Natural killer cell (primary cell): Measurements from ENCODE around the gene ARHGAP20. TPM values are rescaled to one million over a fixed set of nuclear protein-coding genes. Genes with fewer than 3 reads are reported as not detected.

Experiments used
- ATAC-seq, 3 donors: fragments of 150-1000 bp in 2 of 3; fragments of 200-7000 bp in 1 of 3; cut with Tn5 transposase; 1 replicate in 1 of 3; 2 replicates in 2 of 3; pipeline ENCODE4 v1.10.0; 2021; ENCODE audit warnings: mild to moderate bottlenecking in 2 of 3, moderate library complexity in 2 of 3
- DNase-seq, 2 donors: peaks; one replicate each; pipeline versions ENCODE4 v3.0.0 to v3.0.0-alpha.2; 2013 to 2021; ENCODE audit warnings: mixed read lengths in 1 of 2
- H3K27ac ChIP-seq: one replicate; pipeline ENCODE4 v1.5.1; 2013; ENCODE audit warnings: mild to moderate bottlenecking, low read length
- H3K27me3 ChIP-seq: one replicate; pipeline ENCODE4 v1.6.1; 2013; ENCODE audit warnings: low read length; ENCODE audit not compliant: control insufficient read depth, insufficient read depth
- H3K36me3 ChIP-seq: one replicate; pipeline ENCODE4 v1.6.1; 2013; ENCODE audit warnings: low read length; ENCODE audit not compliant: control insufficient read depth, insufficient read depth
- H3K4me1 ChIP-seq: one replicate; pipeline ENCODE4 v1.6.1; 2013; ENCODE audit warnings: low read length; ENCODE audit not compliant: control insufficient read depth, insufficient read depth
- H3K4me3 ChIP-seq: one replicate; pipeline ENCODE4 v1.5.1; 2013; ENCODE audit warnings: low read length
- H3K9me3 ChIP-seq: one replicate; pipeline ENCODE4 v1.6.1; 2013; ENCODE audit warnings: low read length; ENCODE audit not compliant: control insufficient read depth, insufficient read depth
- H3K27ac Mint-ChIP-seq, 2 donors: one replicate each; pipeline ENCODE4 v1.8.0; 2022; ENCODE audit warnings: mild to moderate bottlenecking in 2 of 2, mixed read lengths in 2 of 2, moderate library complexity in 1 of 2
- H3K27me3 Mint-ChIP-seq, 2 donors: one replicate each; pipeline ENCODE4 v1.8.0; 2022; ENCODE audit warnings: low read depth in 2 of 2, mixed read lengths in 2 of 2
- H3K36me3 Mint-ChIP-seq: one replicate; pipeline ENCODE4 v1.8.0; 2022; ENCODE audit warnings: mixed read lengths
- H3K4me1 Mint-ChIP-seq, 2 donors: one replicate each; pipeline ENCODE4 v1.8.0; 2022; ENCODE audit warnings: mixed read lengths in 2 of 2
- H3K4me3 Mint-ChIP-seq: one replicate; pipeline ENCODE4 v1.8.0; 2022; ENCODE audit warnings: mild to moderate bottlenecking, moderate library complexity, mixed read lengths
- H3K9me3 Mint-ChIP-seq, 2 donors: one replicate each; pipeline ENCODE4 v1.8.0; 2022; ENCODE audit warnings: mixed read lengths in 2 of 2
- WGBS: methylation state at CpG from one replicate; pipeline ENCODE4 v1.1.7; 2013; ENCODE audit warnings: missing lambda C conversion rate; ENCODE audit not compliant: insufficient coverage; 5-methylcytosine and 5-hydroxymethylcytosine counted together
- intact Hi-C: fragments of 100-400 bp; cut with micrococcal nuclease; formaldehyde crosslinking; loops from one replicate; pipeline ENCODE4 v1.14.2; 2022
- total RNA-seq, 4 donors: library from RNA; stranded (reverse); fragments of 120-200 nt in 1 of 4; gene quantifications; one replicate each; pipeline versions ENCODE4 v1.2.3 to v1.2.4, GENCODE V29; 2013 to 2022
- TF ChIP-seq, protein P1 (sequence below): fragments of 200-600 bp; IDR thresholded peaks from one replicate; pipeline ENCODE4 v1.8.0; 2022; ENCODE audit warnings: antibody characterized with exemption

ARHGAP20 gene
- total RNA-seq, 3 donors from 2014 or later (not counting 1 experiment from before 2014, with no cell fraction given), result not detected

DNA sequence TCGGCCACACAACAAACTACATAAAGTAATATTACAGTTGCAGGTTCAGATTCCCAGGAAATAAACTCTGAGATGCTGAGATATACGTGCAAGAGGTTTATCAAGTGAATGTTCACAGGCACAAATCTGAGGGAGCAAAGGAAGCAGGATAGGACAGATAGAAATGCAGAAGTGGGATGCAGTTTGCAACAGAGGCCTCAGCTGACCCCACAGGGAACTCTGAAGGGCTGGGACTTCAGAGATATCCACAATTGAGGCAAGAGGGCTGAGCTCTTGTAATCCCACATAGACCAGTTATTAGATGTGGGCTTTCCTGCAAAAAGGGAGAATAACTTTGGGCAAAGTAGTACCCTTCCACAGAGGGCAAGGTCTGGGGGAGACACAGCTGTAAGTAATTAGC, 25.4 kb upstream of the ARHGAP20 start:
- no peaks in the 10 kb centered on the region for H3K36me3 ChIP-seq
- H3K27ac ChIP-seq, result no peak overlapping the region
- H3K4me1 ChIP-seq, result no peaks in the 10 kb centered on the region
- intact Hi-C loops, result no loop called here
- no peaks in the 10 kb centered on the region for H3K9me3 ChIP-seq
- no peak overlapping the region for H3K4me3 Mint-ChIP-seq
- H3K27me3 ChIP-seq, result no peaks in the 10 kb centered on the region
- peaks cover 0 to 12% of the 10 kb centered on the region in 2 donors for H3K27me3 Mint-ChIP-seq
- DNase-seq (no peak), ATAC-seq (no peak)
- TF ChIP-seq, protein P1, sequence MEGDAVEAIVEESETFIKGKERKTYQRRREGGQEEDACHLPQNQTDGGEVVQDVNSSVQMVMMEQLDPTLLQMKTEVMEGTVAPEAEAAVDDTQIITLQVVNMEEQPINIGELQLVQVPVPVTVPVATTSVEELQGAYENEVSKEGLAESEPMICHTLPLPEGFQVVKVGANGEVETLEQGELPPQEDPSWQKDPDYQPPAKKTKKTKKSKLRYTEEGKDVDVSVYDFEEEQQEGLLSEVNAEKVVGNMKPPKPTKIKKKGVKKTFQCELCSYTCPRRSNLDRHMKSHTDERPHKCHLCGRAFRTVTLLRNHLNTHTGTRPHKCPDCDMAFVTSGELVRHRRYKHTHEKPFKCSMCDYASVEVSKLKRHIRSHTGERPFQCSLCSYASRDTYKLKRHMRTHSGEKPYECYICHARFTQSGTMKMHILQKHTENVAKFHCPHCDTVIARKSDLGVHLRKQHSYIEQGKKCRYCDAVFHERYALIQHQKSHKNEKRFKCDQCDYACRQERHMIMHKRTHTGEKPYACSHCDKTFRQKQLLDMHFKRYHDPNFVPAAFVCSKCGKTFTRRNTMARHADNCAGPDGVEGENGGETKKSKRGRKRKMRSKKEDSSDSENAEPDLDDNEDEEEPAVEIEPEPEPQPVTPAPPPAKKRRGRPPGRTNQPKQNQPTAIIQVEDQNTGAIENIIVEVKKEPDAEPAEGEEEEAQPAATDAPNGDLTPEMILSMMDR, result no peak
- 75% methylated on average over 2 of the region's 2 CpGs for WGBS
- H3K27ac Mint-ChIP-seq, result no peak overlapping the region
- no peak overlapping the region for H3K4me3 ChIP-seq
- no peaks in the 10 kb centered on the region for H3K4me1 Mint-ChIP-seq
- H3K36me3 Mint-ChIP-seq, result no peaks in the 10 kb centered on the region
- H3K9me3 Mint-ChIP-seq, result peaks cover 0 to 2% of the 10 kb centered on the region in 2 donors

GRCh38 chr11:110736171-110736553, 23.9 kb upstream of the ARHGAP20 start:
- no peaks in the 10 kb centered on the region for H3K4me1 Mint-ChIP-seq
- DNase-seq (no peak), ATAC-seq (no peak)
- TF ChIP-seq, protein P1, result no peak
- Histone ChIP-seq H3K4me1 (no peaks in the 10 kb centered on the region), H3K36me3 (no peaks in the 10 kb centered on the region), H3K27ac (no peak overlapping the region), H3K27me3 (no peaks in the 10 kb centered on the region), H3K9me3 (no peaks in the 10 kb centered on the region), H3K4me3 (no peak overlapping the region)
- peaks cover 0 to 12% of the 10 kb centered on the region in 2 donors for H3K27me3 Mint-ChIP-seq
- WGBS, result 76% methylated on average over 2 of the region's 2 CpGs
- peaks cover 0 to 2% of the 10 kb centered on the region in 2 donors for H3K9me3 Mint-ChIP-seq
- no peaks in the 10 kb centered on the region for H3K36me3 Mint-ChIP-seq
- no peak overlapping the region for H3K27ac Mint-ChIP-seq
- H3K4me3 Mint-ChIP-seq, result no peak overlapping the region
- intact Hi-C loops, result no loop called here

- no peaks in the 10 kb centered on the region for H3K36me3 ChIP-seq
- H3K36me3 Mint-ChIP-seq, result no peaks in the 10 kb centered on the region
- no peak overlapping the region for H3K4me3 ChIP-seq
- H3K4me3 Mint-ChIP-seq, result no peak overlapping the region
- intact Hi-C loops, result no loop called here
- TF ChIP-seq, protein P1, result no peak
- no peaks in the 10 kb centered on the region for H3K4me1 Mint-ChIP-seq
- H3K9me3 ChIP-seq, result no peaks in the 10 kb centered on the region
- H3K27ac ChIP-seq, result no peak overlapping the region
- peaks cover 0 to 4% of the 10 kb centered on the region in 2 donors for H3K9me3 Mint-ChIP-seq
- peaks cover 0 to 17% of the 10 kb centered on the region in 2 donors for H3K27me3 Mint-ChIP-seq
- no peak for DNase-seq
- ATAC-seq, result no peak
- H3K27ac Mint-ChIP-seq, result no peak overlapping the region
- no peaks in the 10 kb centered on the region for H3K4me1 ChIP-seq
- H3K27me3 ChIP-seq, result no peaks in the 10 kb centered on the region
These were observed 23.4 kb upstream of the ARHGAP20 start for GRCh38 chr11:110735455-110736170.

GRCh38 chr11:110734790-110735189, 22.6 kb upstream of the ARHGAP20 start:
- H3K27ac Mint-ChIP-seq, result no peak overlapping the region
- no peaks in the 10 kb centered on the region for H3K36me3 ChIP-seq
- intact Hi-C loops, result no loop called here
- 88% methylated on average over 1 of the region's 2 CpGs for WGBS
- H3K4me1 Mint-ChIP-seq, result no peaks in the 10 kb centered on the region
- no peaks in the 10 kb centered on the region for H3K27me3 ChIP-seq
- H3K9me3 ChIP-seq, result no peaks in the 10 kb centered on the region
- ATAC-seq, result no peak
- TF ChIP-seq, protein P1, result no peak
- peaks cover 0 to 5% of the 10 kb centered on the region in 2 donors for H3K9me3 Mint-ChIP-seq
- no peak overlapping the region for H3K27ac ChIP-seq
- no peak overlapping the region for H3K4me3 Mint-ChIP-seq
- peaks cover 0 to 19% of the 10 kb centered on the region in 2 donors for H3K27me3 Mint-ChIP-seq
- DNase-seq, result no peak
- H3K36me3 Mint-ChIP-seq, result no peaks in the 10 kb centered on the region
- H3K4me1 ChIP-seq, result no peaks in the 10 kb centered on the region
- no peak overlapping the region for H3K4me3 ChIP-seq
